Measurements from ENCODE around the gene PRRT3.

DNA sequence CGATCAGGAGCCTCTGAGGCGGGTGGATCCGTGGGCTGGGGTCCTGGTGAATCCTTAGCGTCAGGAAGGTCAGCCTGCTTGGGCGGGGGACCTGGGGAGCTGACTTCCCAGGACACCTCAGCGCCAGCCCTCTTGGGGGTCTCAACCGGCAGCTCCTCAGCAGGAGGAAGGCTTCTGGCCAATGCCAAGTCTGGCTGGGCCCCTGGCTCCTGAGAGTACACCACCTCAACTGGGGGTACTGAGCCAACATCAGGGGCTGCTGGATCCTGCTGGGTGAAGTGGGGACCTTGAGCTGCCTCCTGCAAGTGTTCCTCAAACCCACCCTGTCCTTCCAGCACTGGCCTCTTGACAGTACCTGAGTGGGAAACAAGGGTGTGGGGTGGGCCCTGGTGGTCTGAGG lies 3.1 kb downstream of the PRRT3 start:
- TF ChIP-seq, protein P1, sequence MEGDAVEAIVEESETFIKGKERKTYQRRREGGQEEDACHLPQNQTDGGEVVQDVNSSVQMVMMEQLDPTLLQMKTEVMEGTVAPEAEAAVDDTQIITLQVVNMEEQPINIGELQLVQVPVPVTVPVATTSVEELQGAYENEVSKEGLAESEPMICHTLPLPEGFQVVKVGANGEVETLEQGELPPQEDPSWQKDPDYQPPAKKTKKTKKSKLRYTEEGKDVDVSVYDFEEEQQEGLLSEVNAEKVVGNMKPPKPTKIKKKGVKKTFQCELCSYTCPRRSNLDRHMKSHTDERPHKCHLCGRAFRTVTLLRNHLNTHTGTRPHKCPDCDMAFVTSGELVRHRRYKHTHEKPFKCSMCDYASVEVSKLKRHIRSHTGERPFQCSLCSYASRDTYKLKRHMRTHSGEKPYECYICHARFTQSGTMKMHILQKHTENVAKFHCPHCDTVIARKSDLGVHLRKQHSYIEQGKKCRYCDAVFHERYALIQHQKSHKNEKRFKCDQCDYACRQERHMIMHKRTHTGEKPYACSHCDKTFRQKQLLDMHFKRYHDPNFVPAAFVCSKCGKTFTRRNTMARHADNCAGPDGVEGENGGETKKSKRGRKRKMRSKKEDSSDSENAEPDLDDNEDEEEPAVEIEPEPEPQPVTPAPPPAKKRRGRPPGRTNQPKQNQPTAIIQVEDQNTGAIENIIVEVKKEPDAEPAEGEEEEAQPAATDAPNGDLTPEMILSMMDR (IDR thresholded peaks at IDR 0.05; ENCODE audit: insufficient read depth, low read length, poor library complexity, severe bottlenecking) = no peak
- no peak for TF ChIP-seq EZH2phosphoT487 (conservative IDR thresholded peaks at IDR 0.05; ENCODE audit: low read length)
